Keratinocyte (primary cell): ENCODE data around the gene SEPHS2.

Source experiments
- CTCF ChIP-seq, 3 experiments: IDR thresholded peaks in 1 of 3; conservative IDR thresholded peaks in 1 of 3; optimal IDR thresholded peaks in 1 of 3; 2 replicates in 2 of 3; 3 replicates in 1 of 3; pipeline versions ENCODE3 to v1.5.1; 2011; ENCODE audit warnings: low read length in 3 of 3, mild to moderate bottlenecking in 3 of 3, moderate library complexity in 2 of 3, control low read depth in 1 of 3, inconsistent platforms in 1 of 3; ENCODE audit not compliant: insufficient read depth in 2 of 3; ENCODE audit errors: extremely low read depth in 1 of 3
- EZH2 ChIP-seq: IDR thresholded peaks from one replicate; pipeline ENCODE4 v1.6.1; 2012; ENCODE audit warnings: inconsistent platforms, mild to moderate bottlenecking, low read length, moderate library complexity

DNA sequence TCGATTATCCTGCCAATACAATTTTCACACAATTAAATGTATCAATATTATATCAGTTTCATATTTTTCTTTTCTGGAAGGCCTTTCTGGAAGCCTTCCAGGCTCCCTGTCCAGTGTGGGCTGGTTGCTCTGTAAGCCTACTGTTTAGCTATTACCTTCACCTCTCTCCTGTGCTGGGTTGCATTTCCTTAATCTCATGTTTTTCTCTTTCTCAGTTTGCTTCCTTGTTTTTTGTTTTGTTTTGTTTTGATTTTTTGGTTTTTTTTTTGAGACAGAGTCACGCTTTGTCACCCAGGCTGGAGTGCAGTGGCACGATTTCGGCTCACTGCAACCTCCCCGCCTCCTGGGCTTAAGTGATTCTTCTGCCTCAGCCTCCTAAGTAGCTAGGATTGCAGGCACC, 6.8 kb downstream of the SEPHS2 start:
- TF ChIP-seq CTCF (optimal IDR thresholded peaks at IDR 0.05 in 1 of 3, IDR thresholded peaks at IDR 0.05 in 1 of 3, conservative IDR thresholded peaks at IDR 0.05 in 1 of 3; ENCODE audit: extremely low read depth in 1 of 3, insufficient read depth in 2 of 3, low read length in 3 of 3) = no peak
- TF ChIP-seq EZH2 = no peak
